WTC11 (cell line): ENCODE results near the gene KIAA0753. TPM values are rescaled to one million over a fixed set of nuclear protein-coding genes. Genes with fewer than 3 reads are reported as not detected.

Source experiments
- ATAC-seq: fragments of 200-7000 bp; cut with Tn5 transposase; 2 replicates; pipeline ENCODE4 v1.10.0; 2021; ENCODE audit warnings: mild to moderate bottlenecking, moderate library complexity
- CTCF ChIA-PET: fragments of 300-600 bp; sonication (Branson Sonifier 250); formaldehyde crosslinking; loops from one replicate; lab custom pipeline; 2021; ENCODE audit warnings: antibody characterized with exemption; lab: Charles Lee
- POLR2A ChIA-PET: fragments of 350-600 bp; sonication (Branson Sonifier 250); formaldehyde crosslinking; loops from one replicate; lab custom pipeline; 2021; ENCODE audit warnings: antibody characterized with exemption; lab: Charles Lee
- DNase-seq: peaks from one replicate; pipeline ENCODE4 v3.0.0; 2021; ENCODE audit warnings: low spot score
- H3K27ac Mint-ChIP-seq: 2 replicates; pipeline ENCODE4 v1.8.0; 2021; ENCODE audit warnings: mixed read lengths
- H3K27me3 Mint-ChIP-seq: 2 replicates; pipeline ENCODE4 v1.8.0; 2021; ENCODE audit warnings: low read depth, mild to moderate bottlenecking, moderate library complexity, mixed read lengths
- H3K36me3 Mint-ChIP-seq: 2 replicates; pipeline ENCODE4 v1.8.0; 2021; ENCODE audit warnings: mixed read lengths
- H3K4me1 Mint-ChIP-seq: 2 replicates; pipeline ENCODE4 v1.8.0; 2022; ENCODE audit warnings: mixed read lengths
- H3K4me3 Mint-ChIP-seq: 2 replicates; pipeline ENCODE4 v1.8.0; 2021; ENCODE audit warnings: mild to moderate bottlenecking, moderate library complexity, mixed read lengths
- H3K9me3 Mint-ChIP-seq: 2 replicates; pipeline ENCODE4 v1.8.0; 2021; ENCODE audit warnings: mixed read lengths
- AR ChIP-seq: fragments of 250-450 bp; sonication (Bioruptor Pico); IDR thresholded peaks from 2 replicates; pipeline ENCODE4 v1.9.0; 2021; ENCODE audit warnings: mild to moderate bottlenecking
- ATF1 ChIP-seq: sonication (generic); formaldehyde crosslinking; IDR thresholded peaks from 2 replicates; pipeline ENCODE4 v1.8.1; 2023; ENCODE audit warnings: mild to moderate bottlenecking, moderate library complexity, missing genetic modification reagents
- CBFB ChIP-seq: sonication (generic); formaldehyde crosslinking; IDR thresholded peaks from 2 replicates; pipeline ENCODE4 v1.8.1; 2022; ENCODE audit warnings: mild to moderate bottlenecking, low read depth, missing genetic modification reagents
- ERG ChIP-seq: fragments of 250-450 bp; sonication (Bioruptor Pico); IDR thresholded peaks from 2 replicates; pipeline ENCODE4 v1.8.0; 2021; ENCODE audit warnings: mild to moderate bottlenecking
- ESRRA ChIP-seq: sonication (generic); formaldehyde crosslinking; IDR thresholded peaks from 2 replicates; pipeline ENCODE4 v1.8.1; 2022; ENCODE audit warnings: mild to moderate bottlenecking, missing genetic modification reagents, borderline replicate concordance
- FOXP1 ChIP-seq: sonication (generic); formaldehyde crosslinking; IDR thresholded peaks from 2 replicates; pipeline ENCODE4 v1.8.0; 2022; ENCODE audit warnings: missing genetic modification reagents, mild to moderate bottlenecking, moderate library complexity, borderline replicate concordance
- GRHL2 ChIP-seq: fragments of 250-450 bp; sonication (Bioruptor Pico); IDR thresholded peaks from 2 replicates; pipeline ENCODE4 v1.8.0; 2022; ENCODE audit warnings: mild to moderate bottlenecking, moderate library complexity; ENCODE audit not compliant: insufficient replicate concordance, severe bottlenecking
- HMGA2 ChIP-seq: fragments of 250-450 bp; sonication (Bioruptor Pico); IDR thresholded peaks from 2 replicates; pipeline ENCODE4 v1.4.0; 2021; ENCODE audit warnings: mild to moderate bottlenecking, moderate library complexity
- MLX ChIP-seq: sonication (generic); formaldehyde crosslinking; IDR thresholded peaks from 2 replicates; pipeline ENCODE4 v1.8.1; 2023; ENCODE audit warnings: mild to moderate bottlenecking, missing genetic modification reagents, moderate library complexity
- MYBL2 ChIP-seq: sonication (generic); formaldehyde crosslinking; IDR thresholded peaks from 2 replicates; pipeline ENCODE4 v1.8.1; 2023; ENCODE audit warnings: mild to moderate bottlenecking, moderate library complexity, missing genetic modification reagents
- NFATC4 ChIP-seq: fragments of 250-450 bp; sonication (Bioruptor Pico); IDR thresholded peaks from 2 replicates; pipeline ENCODE4 v1.9.0; 2021; ENCODE audit warnings: mild to moderate bottlenecking
- NFE2L1 ChIP-seq: sonication (generic); formaldehyde crosslinking; IDR thresholded peaks from 2 replicates; pipeline ENCODE4 v1.8.1; 2023; ENCODE audit warnings: missing genetic modification reagents
- NR1H2 ChIP-seq: sonication (generic); formaldehyde crosslinking; IDR thresholded peaks from 2 replicates; pipeline ENCODE4 v1.9.0; 2021; ENCODE audit warnings: mild to moderate bottlenecking, moderate library complexity, missing genetic modification reagents
- SMAD4 ChIP-seq: sonication (generic); formaldehyde crosslinking; IDR thresholded peaks from 2 replicates; pipeline ENCODE4 v1.8.0; 2022; ENCODE audit warnings: mild to moderate bottlenecking, missing genetic modification reagents
- SOX15 ChIP-seq: fragments of 250-450 bp; sonication (Bioruptor Pico); IDR thresholded peaks from 2 replicates; pipeline ENCODE4 v1.9.0; 2021; ENCODE audit warnings: mild to moderate bottlenecking
- ZBTB43 ChIP-seq: sonication (generic); formaldehyde crosslinking; IDR thresholded peaks from 2 replicates; pipeline ENCODE4 v1.8.1; 2023; ENCODE audit warnings: mild to moderate bottlenecking, missing genetic modification reagents
- ZNF138 ChIP-seq: sonication (generic); formaldehyde crosslinking; conservative IDR thresholded peaks from 2 replicates; pipeline ENCODE4 v1.8.1; 2022; ENCODE audit warnings: mild to moderate bottlenecking, moderate library complexity, missing genetic modification reagents
- ZNF281 ChIP-seq: sonication (generic); formaldehyde crosslinking; IDR thresholded peaks from 2 replicates; pipeline ENCODE4 v1.8.0; 2023; ENCODE audit warnings: mild to moderate bottlenecking, missing genetic modification reagents
- ZNF423 ChIP-seq: fragments of 250-450 bp; sonication (Bioruptor Pico); IDR thresholded peaks from 2 replicates; pipeline ENCODE4 v2.1.2; 2022; ENCODE audit warnings: mild to moderate bottlenecking, moderate library complexity
- ZSCAN18 ChIP-seq: fragments of 250-450 bp; sonication (Bioruptor Pico); IDR thresholded peaks from 2 replicates; pipeline ENCODE4 v2.1.2; 2022; ENCODE audit warnings: mild to moderate bottlenecking, moderate library complexity
- total RNA-seq: library from RNA; stranded (reverse); gene quantifications from 3 replicates; pipeline ENCODE4 v1.2.3, GENCODE V29; 2021

KIAA0753 gene
- total RNA-seq, 1 experiment from 2014 or later, result 22.8 TPM

- ATAC-seq (no peak), DNase-seq (no peak)
- H3K4me3 Mint-ChIP-seq, result no peak overlapping the region
- H3K9me3 Mint-ChIP-seq, result no peaks in the 10 kb centered on the region
- peaks cover 36% of the 10 kb centered on the region for H3K27me3 Mint-ChIP-seq
- POLR2A ChIA-PET, result no interaction called here
- H3K27ac Mint-ChIP-seq, result no peak overlapping the region
- H3K4me1 Mint-ChIP-seq, result peaks cover 12% of the 10 kb centered on the region
- TF ChIP-seq ZNF423 (CRISPR knock-in tag) (no peak), GRHL2 (CRISPR knock-in tag) (no peak), ZNF281 (CRISPR knock-in tag) (no peak), ERG (CRISPR knock-in tag) (no peak), FOXP1 (no peak), ZSCAN18 (no peak), CBFB (CRISPR knock-in tag) (no peak), NFATC4 (CRISPR knock-in tag) (no peak), ATF1 (CRISPR knock-in tag) (no peak), SMAD4 (no peak), MYBL2 (no peak), NR1H2 (CRISPR knock-in tag) (no peak), HMGA2 (CRISPR knock-in tag) (no peak), NFE2L1 (CRISPR knock-in tag) (no peak), MLX (CRISPR knock-in tag) (no peak), ZNF138 (CRISPR knock-in tag) (no peak), ZBTB43 (CRISPR knock-in tag) (no peak), ESRRA (CRISPR knock-in tag) (no peak), SOX15 (CRISPR knock-in tag) (no peak), AR (CRISPR knock-in tag) (no peak)
- CTCF ChIA-PET, result interaction anchor here (0.5 to 3.0 kb wide), 26 partner anchors 9 to 355 kb away, joined by 3 to 31 read pairs (median 4); partner anchors contain the start of genes FBXO39, SLC13A5 and TEKT1
- no peaks in the 10 kb centered on the region for H3K36me3 Mint-ChIP-seq
Observed at GRCh38 chr17:6666557-6666956, 26.0 kb upstream of the KIAA0753 start.
